ENCODE results near the gene ABHD17C. TPM values are rescaled to one million over a fixed set of nuclear protein-coding genes. Genes with fewer than 3 reads are reported as not detected.
A peak's percentile ranks its signal among the peaks of the same experiment; 100 is the strongest.

The ABHD17C gene
- total RNA-seq, 2 donors from 2014 or later: 3.6 to 5.3 TPM

DNA sequence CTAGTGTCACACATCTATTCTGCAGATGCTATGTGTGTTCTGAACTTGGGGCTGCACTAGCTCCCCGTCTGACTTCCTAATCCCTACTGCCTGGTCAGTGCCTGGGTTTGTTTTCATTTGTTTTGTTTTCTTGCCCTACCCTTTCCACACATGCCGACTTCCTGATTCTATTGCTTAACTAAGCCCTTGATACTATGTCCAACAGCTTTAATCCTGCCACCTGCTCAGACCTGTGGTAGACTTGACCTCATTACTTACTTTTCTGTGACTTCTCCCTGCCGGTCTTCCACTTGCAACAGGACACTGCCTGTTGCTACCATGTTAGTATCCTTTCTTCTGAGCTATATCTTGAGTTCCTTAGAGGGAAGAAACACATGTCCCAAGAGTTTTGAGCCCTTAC lies 44.8 kb downstream of the ABHD17C start:
- 86 to 94% methylated on average over 3 of the region's 3 CpGs for WGBS, 2 donors
- TF ChIP-seq, protein P1, sequence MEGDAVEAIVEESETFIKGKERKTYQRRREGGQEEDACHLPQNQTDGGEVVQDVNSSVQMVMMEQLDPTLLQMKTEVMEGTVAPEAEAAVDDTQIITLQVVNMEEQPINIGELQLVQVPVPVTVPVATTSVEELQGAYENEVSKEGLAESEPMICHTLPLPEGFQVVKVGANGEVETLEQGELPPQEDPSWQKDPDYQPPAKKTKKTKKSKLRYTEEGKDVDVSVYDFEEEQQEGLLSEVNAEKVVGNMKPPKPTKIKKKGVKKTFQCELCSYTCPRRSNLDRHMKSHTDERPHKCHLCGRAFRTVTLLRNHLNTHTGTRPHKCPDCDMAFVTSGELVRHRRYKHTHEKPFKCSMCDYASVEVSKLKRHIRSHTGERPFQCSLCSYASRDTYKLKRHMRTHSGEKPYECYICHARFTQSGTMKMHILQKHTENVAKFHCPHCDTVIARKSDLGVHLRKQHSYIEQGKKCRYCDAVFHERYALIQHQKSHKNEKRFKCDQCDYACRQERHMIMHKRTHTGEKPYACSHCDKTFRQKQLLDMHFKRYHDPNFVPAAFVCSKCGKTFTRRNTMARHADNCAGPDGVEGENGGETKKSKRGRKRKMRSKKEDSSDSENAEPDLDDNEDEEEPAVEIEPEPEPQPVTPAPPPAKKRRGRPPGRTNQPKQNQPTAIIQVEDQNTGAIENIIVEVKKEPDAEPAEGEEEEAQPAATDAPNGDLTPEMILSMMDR (IDR thresholded peaks at IDR 0.05): no peak
- no peak for TF ChIP-seq POLR2A (IDR thresholded peaks at IDR 0.05)
- Histone ChIP-seq H3K27me3 (no peaks in the 10 kb centered on the region), H3K4me1 (peaks cover 6% of the 10 kb centered on the region), H3K9me3 (no peaks in the 10 kb centered on the region), H3K27ac (no peak overlapping the region), H3K36me3 (replicated peaks in 1 of 2; ENCODE audit: insufficient read depth in 1 of 2, low read depth in 2 of 2) (no peaks in the 10 kb centered on the region), H3K4me3 (no peak overlapping the region)
- ATAC-seq (no peak), DNase-seq (no peak)
- intact Hi-C loops (cut with DNase I): no loop called here

DNA sequence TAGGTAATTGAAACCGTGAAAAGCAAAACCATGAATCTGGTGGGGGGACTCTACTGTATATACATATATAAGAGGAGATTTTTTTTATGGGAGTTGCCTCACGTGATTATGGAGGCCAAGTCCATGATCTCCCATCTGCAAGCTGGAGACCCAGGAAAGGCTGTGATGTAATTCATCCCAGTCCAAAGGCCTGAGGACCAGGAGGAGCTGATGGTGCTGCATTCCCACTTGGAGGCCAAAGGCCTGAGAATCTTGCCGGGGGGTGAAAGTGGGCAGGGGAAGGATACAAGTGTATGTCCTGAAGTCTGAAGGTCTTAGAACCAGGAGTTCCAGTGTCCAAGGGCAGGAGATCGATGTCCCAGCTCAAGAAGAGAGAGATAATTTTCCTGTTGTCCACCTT lies 47.0 kb downstream of the ABHD17C start:
- intact Hi-C loops (cut with DNase I): no loop called here
- Histone ChIP-seq H3K4me3 (no peak overlapping the region), H3K9me3 (no peaks in the 10 kb centered on the region), H3K27ac (no peak overlapping the region), H3K4me1 (peaks cover 6% of the 10 kb centered on the region), H3K36me3 (replicated peaks in 1 of 2; ENCODE audit: insufficient read depth in 1 of 2, low read depth in 2 of 2) (no peaks in the 10 kb centered on the region), H3K27me3 (no peaks in the 10 kb centered on the region)
- 86 to 94% methylated on average over 4 of the region's 4 CpGs for WGBS, 2 donors
- ATAC-seq (no peak), DNase-seq (no peak)
- TF ChIP-seq, protein P1 (IDR thresholded peaks at IDR 0.05): no peak
- no peak for TF ChIP-seq POLR2A (IDR thresholded peaks at IDR 0.05)

DNA sequence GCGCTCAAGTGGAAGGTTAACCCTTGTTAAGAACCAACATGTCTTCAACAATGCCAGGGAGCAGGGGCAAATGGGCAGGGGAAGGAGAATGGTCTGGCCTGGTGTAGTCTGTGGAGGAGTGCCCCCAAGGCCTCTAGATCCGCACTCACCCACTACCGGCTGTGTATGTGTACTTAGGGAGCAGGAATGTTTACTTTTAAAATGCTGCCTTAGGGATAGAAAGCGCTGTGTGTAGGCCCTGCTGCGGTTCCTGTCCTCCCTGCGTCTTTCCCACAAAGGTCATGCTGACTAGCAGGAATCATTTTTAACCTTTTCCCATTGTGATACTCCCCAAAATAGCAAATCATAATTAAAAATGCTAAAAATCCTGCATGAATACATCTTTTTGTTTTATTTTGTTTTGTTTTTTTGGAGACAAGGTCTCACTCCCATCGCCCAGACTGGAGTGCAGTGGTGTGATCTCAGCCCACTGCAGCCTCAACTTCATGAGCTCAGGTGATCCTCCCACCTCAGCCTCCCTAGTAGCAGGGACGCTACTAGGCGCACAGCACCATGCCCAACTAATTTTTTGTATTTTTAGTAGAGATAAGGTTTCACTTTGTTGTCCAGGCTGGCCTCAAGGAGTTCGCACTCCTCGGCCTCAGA lies 48.2 kb downstream of the ABHD17C start:
- Histone ChIP-seq H3K4me3 (no peak overlapping the region), H3K9me3 (no peaks in the 10 kb centered on the region), H3K27me3 (no peaks in the 10 kb centered on the region), H3K27ac (no peak overlapping the region), H3K4me1 (peaks cover 6% of the 10 kb centered on the region), H3K36me3 (replicated peaks in 1 of 2; ENCODE audit: insufficient read depth in 1 of 2, low read depth in 2 of 2) (no peaks in the 10 kb centered on the region)
- ATAC-seq: no peak
- WGBS, 2 donors: 64 to 68% methylated on average over 11 of the region's 11 CpGs
- peak in 1 of 4 donors; percentile 11 for DNase-seq
- no peak for TF ChIP-seq POLR2A (IDR thresholded peaks at IDR 0.05)
- TF ChIP-seq, protein P1 (IDR thresholded peaks at IDR 0.05): no peak
- intact Hi-C loops (cut with DNase I): no loop called here

DNA sequence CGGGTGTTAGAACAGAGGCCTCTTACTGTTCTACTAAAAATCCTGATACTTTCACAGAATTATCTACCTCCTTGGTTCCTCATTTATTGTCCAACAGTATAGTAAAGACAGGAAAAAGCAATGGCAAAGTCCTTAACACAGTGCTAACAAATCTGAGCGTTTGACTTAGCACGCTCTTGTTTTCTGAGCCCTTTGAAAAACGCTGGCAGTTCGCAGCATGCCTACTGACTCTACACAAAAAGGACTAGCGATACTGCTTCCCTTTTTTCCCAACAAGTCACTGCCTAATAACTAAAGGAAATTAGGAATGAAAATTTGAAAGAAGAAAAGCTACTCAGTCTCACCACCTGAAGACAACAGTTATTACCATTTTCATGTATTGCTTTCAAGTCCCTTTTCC lies 49.3 kb downstream of the ABHD17C start:
- ATAC-seq: no peak
- H3K4me1 ChIP-seq: peaks cover 6% of the 10 kb centered on the region
- DNase-seq: no peak
- no peaks in the 10 kb centered on the region for H3K36me3 ChIP-seq (replicated peaks in 1 of 2; ENCODE audit: insufficient read depth in 1 of 2, low read depth in 2 of 2)
- TF ChIP-seq, protein P1 (IDR thresholded peaks at IDR 0.05): no peak
- no peak for TF ChIP-seq POLR2A (IDR thresholded peaks at IDR 0.05)
- intact Hi-C loops (cut with DNase I): no loop called here
- H3K27me3 ChIP-seq: no peaks in the 10 kb centered on the region
- no peak overlapping the region for H3K4me3 ChIP-seq
- WGBS, 2 donors: 80 to 95% methylated on average over 6 of the region's 6 CpGs
- H3K9me3 ChIP-seq: no peaks in the 10 kb centered on the region
- no peak overlapping the region for H3K27ac ChIP-seq

DNA sequence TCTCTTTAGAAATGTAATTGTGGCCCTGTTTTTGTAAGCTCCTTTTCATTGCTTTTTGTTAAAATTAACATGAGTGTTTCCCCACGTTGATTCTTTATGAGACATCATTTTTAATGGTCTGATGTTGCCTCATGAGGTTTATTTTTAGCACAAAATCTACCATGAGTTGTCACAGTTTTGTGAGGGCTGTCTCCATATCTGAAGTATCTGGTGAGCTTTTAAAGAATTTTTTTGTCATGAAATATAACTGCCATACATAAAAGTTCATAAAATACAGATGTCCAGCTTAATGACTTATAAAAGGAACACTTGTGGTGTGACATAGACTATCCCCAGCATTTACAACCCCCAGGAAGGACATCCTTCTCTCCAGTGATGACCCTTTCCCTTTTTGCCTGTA lies 49.7 kb downstream of the ABHD17C start:
- H3K36me3 ChIP-seq (replicated peaks in 1 of 2; ENCODE audit: insufficient read depth in 1 of 2, low read depth in 2 of 2): no peaks in the 10 kb centered on the region
- WGBS, 2 donors: 55 to 56% methylated on average over 1 of the region's 1 CpG
- intact Hi-C loops (cut with DNase I): no loop called here
- H3K27ac ChIP-seq: no peak overlapping the region
- H3K4me3 ChIP-seq: no peak overlapping the region
- peaks cover 6% of the 10 kb centered on the region for H3K4me1 ChIP-seq
- ATAC-seq (no peak), DNase-seq (no peak)
- H3K9me3 ChIP-seq: no peaks in the 10 kb centered on the region
- no peak for TF ChIP-seq POLR2A (IDR thresholded peaks at IDR 0.05)
- TF ChIP-seq, protein P1 (IDR thresholded peaks at IDR 0.05): no peak
- H3K27me3 ChIP-seq: no peaks in the 10 kb centered on the region
